SK-N-SH treated with all-trans-retinoic acid at 6 μM for 48 hours (cell line): Measurements from ENCODE around the gene CACHD1.

Experiments used
- ATAC-seq: fragments of 200-7000 bp; cut with Tn5 transposase; 3 replicates; pipeline ENCODE4 v1.9.1; 2020; ENCODE audit warnings: mild to moderate bottlenecking, moderate library complexity
- ARNTL ChIP-seq: fragments of 450-650 bp; formaldehyde crosslinking; IDR thresholded peaks from 2 replicates; pipeline ENCODE4 v1.5.0; 2020; ENCODE audit warnings: low read depth, mild to moderate bottlenecking, moderate library complexity, borderline replicate concordance
- BACH2 ChIP-seq: fragments of 250-450 bp; sonication (Bioruptor Pico); IDR thresholded peaks from 2 replicates; pipeline ENCODE4 v1.9.0; 2021; ENCODE audit warnings: mild to moderate bottlenecking, borderline replicate concordance
- CREB5 ChIP-seq: fragments of 250-450 bp; sonication (Bioruptor Pico); IDR thresholded peaks from 2 replicates; pipeline ENCODE4 v1.5.1; 2020; ENCODE audit warnings: low read depth, mild to moderate bottlenecking, moderate library complexity
- CSDC2 ChIP-seq: fragments of 250-450 bp; sonication (Bioruptor Pico); IDR thresholded peaks from 2 replicates; pipeline ENCODE4 v1.5.0; 2020; ENCODE audit warnings: mild to moderate bottlenecking, moderate library complexity
- CSRNP3 ChIP-seq: fragments of 250-450 bp; sonication (Bioruptor Pico); IDR thresholded peaks from 2 replicates; pipeline ENCODE4 v1.5.1; 2021; ENCODE audit warnings: mild to moderate bottlenecking, moderate library complexity
- ESRRG ChIP-seq: fragments of 250-450 bp; sonication (Bioruptor Pico); IDR thresholded peaks from 2 replicates; pipeline ENCODE4 v1.6.1; 2021; ENCODE audit warnings: mild to moderate bottlenecking
- GLIS3 ChIP-seq: fragments of 250-450 bp; sonication (Bioruptor Pico); IDR thresholded peaks from 2 replicates; pipeline ENCODE4 v1.5.0; 2020; ENCODE audit warnings: mild to moderate bottlenecking, moderate library complexity
- ISL1 ChIP-seq: fragments of 250-450 bp; sonication (Bioruptor Pico); IDR thresholded peaks from 2 replicates; pipeline ENCODE4 v2.1.2; 2022; ENCODE audit warnings: mild to moderate bottlenecking, moderate library complexity
- OSR1 ChIP-seq: fragments of 250-450 bp; sonication (Bioruptor Pico); IDR thresholded peaks from 2 replicates; pipeline ENCODE4 v1.8.0; 2022; ENCODE audit warnings: moderate library complexity, mild to moderate bottlenecking, inconsistent platforms
- PPARA ChIP-seq: fragments of 250-450 bp; sonication (Bioruptor Pico); IDR thresholded peaks from 2 replicates; pipeline ENCODE4 v1.5.0; 2020; ENCODE audit warnings: mild to moderate bottlenecking, borderline replicate concordance
- RARB ChIP-seq: fragments of 250-450 bp; sonication (Bioruptor Pico); IDR thresholded peaks from 2 replicates; pipeline ENCODE4 v1.8.0; 2021; ENCODE audit warnings: mild to moderate bottlenecking, moderate library complexity
- SNAI2 ChIP-seq: fragments of 250-450 bp; sonication (Bioruptor Pico); IDR thresholded peaks from 2 replicates; pipeline ENCODE4 v1.5.0; 2020; ENCODE audit warnings: mild to moderate bottlenecking, moderate library complexity
- TCF4 ChIP-seq: fragments of 250-450 bp; sonication (Bioruptor Pico); IDR thresholded peaks from 2 replicates; pipeline ENCODE4 v1.8.0; 2021; ENCODE audit warnings: mild to moderate bottlenecking, moderate library complexity, borderline replicate concordance
- TOX ChIP-seq: fragments of 250-450 bp; sonication (Bioruptor Pico); IDR thresholded peaks from 2 replicates; pipeline ENCODE4 v1.8.0; 2021; ENCODE audit warnings: mild to moderate bottlenecking, moderate library complexity, borderline replicate concordance
- TSHZ2 ChIP-seq: fragments of 250-450 bp; sonication (Bioruptor Pico); IDR thresholded peaks from 2 replicates; pipeline ENCODE4 v1.5.0; 2020; ENCODE audit warnings: mild to moderate bottlenecking, moderate library complexity
- ZC3H10 ChIP-seq: fragments of 250-450 bp; sonication (Bioruptor Pico); IDR thresholded peaks from 2 replicates; pipeline ENCODE4 v1.5.1; 2021; ENCODE audit warnings: mild to moderate bottlenecking, moderate library complexity
- ZFP3 ChIP-seq: fragments of 250-450 bp; sonication (Bioruptor Pico); IDR thresholded peaks from 2 replicates; pipeline ENCODE4 v1.5.0; 2020; ENCODE audit warnings: mild to moderate bottlenecking, moderate library complexity
- ZFP30 ChIP-seq: fragments of 450-650 bp; formaldehyde crosslinking; IDR thresholded peaks from 2 replicates; pipeline ENCODE4 v1.5.0; 2022; ENCODE audit warnings: mild to moderate bottlenecking, moderate library complexity
- ZNF565 ChIP-seq: fragments of 450-650 bp; formaldehyde crosslinking; conservative IDR thresholded peaks from 2 replicates; pipeline ENCODE4 v1.5.0; 2020; ENCODE audit warnings: low read depth, mild to moderate bottlenecking, moderate library complexity
- ZNF70 ChIP-seq: fragments of 450-650 bp; formaldehyde crosslinking; IDR thresholded peaks from 2 replicates; pipeline ENCODE4 v1.5.0; 2020; ENCODE audit warnings: mild to moderate bottlenecking, moderate library complexity
- ZNF8 ChIP-seq: fragments of 450-650 bp; formaldehyde crosslinking; IDR thresholded peaks from 2 replicates; pipeline ENCODE4 v1.5.0; 2020; ENCODE audit warnings: mild to moderate bottlenecking, moderate library complexity
- TF ChIP-seq, protein P1 (sequence below): fragments of 250-450 bp; sonication (Bioruptor Pico); IDR thresholded peaks from 2 replicates; pipeline ENCODE4 v1.8.0; 2021; ENCODE audit warnings: low read depth, mild to moderate bottlenecking, moderate library complexity, borderline replicate concordance
- TF ChIP-seq, protein P2 (sequence below): fragments of 250-450 bp; sonication (Bioruptor Pico); IDR thresholded peaks from 2 replicates; pipeline ENCODE4 v1.8.0; 2020; ENCODE audit warnings: mild to moderate bottlenecking, moderate library complexity, borderline replicate concordance

CACHD1 gene

DNA sequence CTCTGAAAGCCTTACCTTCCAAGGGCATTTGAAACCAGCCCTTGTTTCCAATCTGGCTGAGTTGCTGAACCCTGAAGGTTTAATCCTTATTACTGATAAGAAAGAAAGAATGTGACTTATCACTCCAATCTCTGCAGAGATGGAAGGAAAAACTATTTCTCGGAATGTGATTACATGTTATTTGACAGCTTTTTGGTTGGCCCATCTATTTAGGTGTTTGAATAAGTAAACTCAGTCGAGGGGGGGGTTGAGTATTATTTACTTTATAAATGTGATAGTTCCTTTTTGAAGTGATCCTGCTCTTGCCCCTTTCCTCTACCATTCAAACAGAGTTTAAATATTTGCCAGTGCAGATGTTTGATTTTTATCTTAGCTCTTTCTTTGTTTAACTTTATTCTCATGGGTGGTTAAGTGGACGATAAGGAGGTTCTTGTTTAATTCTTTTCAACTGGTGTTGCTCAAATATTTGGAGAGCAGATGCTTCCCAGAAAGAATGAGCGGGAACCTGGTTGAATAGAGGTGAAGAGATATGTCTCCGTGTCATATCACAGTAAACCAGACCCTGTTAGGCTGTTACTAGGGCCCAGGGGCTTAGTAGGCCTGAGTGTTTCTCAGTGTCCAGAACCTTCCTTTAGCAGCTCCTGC, 126.1 kb downstream of the CACHD1 start:
- TF ChIP-seq ZNF70: no peak
- TF ChIP-seq PPARA: no peak
- no peak for TF ChIP-seq ZC3H10 (CRISPR knock-in tag)
- TF ChIP-seq, protein P1, sequence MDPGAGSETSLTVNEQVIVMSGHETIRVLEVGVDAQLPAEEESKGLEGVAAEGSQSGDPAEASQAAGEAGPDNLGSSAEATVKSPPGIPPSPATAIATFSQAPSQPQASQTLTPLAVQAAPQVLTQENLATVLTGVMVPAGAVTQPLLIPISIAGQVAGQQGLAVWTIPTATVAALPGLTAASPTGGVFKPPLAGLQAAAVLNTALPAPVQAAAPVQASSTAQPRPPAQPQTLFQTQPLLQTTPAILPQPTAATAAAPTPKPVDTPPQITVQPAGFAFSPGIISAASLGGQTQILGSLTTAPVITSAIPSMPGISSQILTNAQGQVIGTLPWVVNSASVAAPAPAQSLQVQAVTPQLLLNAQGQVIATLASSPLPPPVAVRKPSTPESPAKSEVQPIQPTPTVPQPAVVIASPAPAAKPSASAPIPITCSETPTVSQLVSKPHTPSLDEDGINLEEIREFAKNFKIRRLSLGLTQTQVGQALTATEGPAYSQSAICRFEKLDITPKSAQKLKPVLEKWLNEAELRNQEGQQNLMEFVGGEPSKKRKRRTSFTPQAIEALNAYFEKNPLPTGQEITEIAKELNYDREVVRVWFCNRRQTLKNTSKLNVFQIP: no peak
- no peak for TF ChIP-seq GLIS3 (CRISPR knock-in tag)
- no peak for TF ChIP-seq TCF4 (CRISPR knock-in tag)
- no peak for TF ChIP-seq OSR1
- TF ChIP-seq TOX (CRISPR knock-in tag): no peak
- TF ChIP-seq TSHZ2: no peak
- ATAC-seq: no peak

DNA sequence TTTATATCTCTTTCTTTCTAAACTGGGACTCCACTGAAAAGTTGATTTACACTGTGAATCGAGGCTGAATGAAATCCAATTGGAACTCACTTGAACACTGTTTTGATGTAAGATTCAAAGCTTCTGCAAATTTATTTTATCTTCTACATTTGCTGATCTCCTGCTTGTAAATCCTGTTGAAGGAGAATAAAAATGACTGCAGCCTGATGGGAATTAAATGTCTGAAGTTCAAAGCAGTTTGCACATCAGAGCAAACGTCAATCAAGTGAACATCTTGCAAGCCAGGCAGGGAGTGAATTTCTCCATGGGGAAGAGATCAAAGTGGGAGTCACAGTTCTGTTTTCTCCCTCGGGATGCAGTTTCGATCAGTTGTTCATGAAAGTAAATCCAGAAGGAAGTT, 127.2 kb downstream of the CACHD1 start:
- ATAC-seq: no peak

GRCh38 chr1:64598100-64598571, 128.2 kb downstream of the CACHD1 start:
- peak; percentile 69 for ATAC-seq
- no peak for TF ChIP-seq ZFP30 (CRISPR knock-in tag)
- no peak for TF ChIP-seq ISL1 (CRISPR knock-in tag)
- TF ChIP-seq TOX (CRISPR knock-in tag): no peak
- no peak for TF ChIP-seq ESRRG (CRISPR knock-in tag)
- no peak for TF ChIP-seq CSDC2
- no peak for TF ChIP-seq PPARA
- no peak for TF ChIP-seq ZC3H10 (CRISPR knock-in tag)
- TF ChIP-seq TSHZ2: no peak
- TF ChIP-seq CSRNP3 (CRISPR knock-in tag): no peak
- no peak for TF ChIP-seq ZNF565 (CRISPR knock-in tag)
- no peak for TF ChIP-seq RARB (CRISPR knock-in tag)
- TF ChIP-seq ARNTL (CRISPR knock-in tag): no peak
- TF ChIP-seq OSR1: no peak
- TF ChIP-seq ZFP3 (CRISPR knock-in tag): no peak
- TF ChIP-seq SNAI2 (CRISPR knock-in tag): no peak
- no peak for TF ChIP-seq ZNF70

More for the DNA sequence above, 127.2 kb downstream of the CACHD1 start:
- TF ChIP-seq ZNF70 (no peak), ARNTL (CRISPR knock-in tag) (no peak), PPARA (no peak), ISL1 (CRISPR knock-in tag) (no peak), TOX (CRISPR knock-in tag) (no peak), BACH2 (CRISPR knock-in tag) (no peak), OSR1 (no peak), TCF4 (CRISPR knock-in tag) (no peak), RARB (CRISPR knock-in tag) (no peak), CREB5 (no peak), ZFP3 (CRISPR knock-in tag) (no peak), ZNF8 (CRISPR knock-in tag) (no peak)
- TF ChIP-seq, protein P2, sequence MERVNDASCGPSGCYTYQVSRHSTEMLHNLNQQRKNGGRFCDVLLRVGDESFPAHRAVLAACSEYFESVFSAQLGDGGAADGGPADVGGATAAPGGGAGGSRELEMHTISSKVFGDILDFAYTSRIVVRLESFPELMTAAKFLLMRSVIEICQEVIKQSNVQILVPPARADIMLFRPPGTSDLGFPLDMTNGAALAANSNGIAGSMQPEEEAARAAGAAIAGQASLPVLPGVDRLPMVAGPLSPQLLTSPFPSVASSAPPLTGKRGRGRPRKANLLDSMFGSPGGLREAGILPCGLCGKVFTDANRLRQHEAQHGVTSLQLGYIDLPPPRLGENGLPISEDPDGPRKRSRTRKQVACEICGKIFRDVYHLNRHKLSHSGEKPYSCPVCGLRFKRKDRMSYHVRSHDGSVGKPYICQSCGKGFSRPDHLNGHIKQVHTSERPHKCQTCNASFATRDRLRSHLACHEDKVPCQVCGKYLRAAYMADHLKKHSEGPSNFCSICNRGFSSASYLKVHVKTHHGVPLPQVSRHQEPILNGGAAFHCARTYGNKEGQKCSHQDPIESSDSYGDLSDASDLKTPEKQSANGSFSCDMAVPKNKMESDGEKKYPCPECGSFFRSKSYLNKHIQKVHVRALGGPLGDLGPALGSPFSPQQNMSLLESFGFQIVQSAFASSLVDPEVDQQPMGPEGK: no peak
